HepG2 (cell line): Measurements from ENCODE around the gene CACNG4. TPM values are rescaled to one million over a fixed set of nuclear protein-coding genes. Genes with fewer than 3 reads are reported as not detected.

Experiments used
- ATAC-seq: fragments of 200-7000 bp; cut with Tn5 transposase; 3 replicates; pipeline ENCODE4 v1.9.1; 2020; ENCODE audit warnings: mild to moderate bottlenecking, moderate library complexity
- BruUV-seq: library from RNA; stranded (reverse); fragments of 400-500 nt; replicated peaks from 2 replicates; lab custom pipeline; 2021; lab: Mats Ljungman, UMichigan
- CTCF ChIA-PET: fragments of 300-600 bp; formaldehyde crosslinking; extraction: SDS; loops from one replicate; lab custom pipeline; 2021; ENCODE audit warnings: low total read pairs, inconsistent platforms, low intra/inter-chr PET ratio; lab: Yijun Ruan, JAX
- POLR2A ChIA-PET: fragments of 350-600 bp; sonication (Branson Sonifier 250); formaldehyde crosslinking; loops from one replicate; lab custom pipeline; 2020; ENCODE audit warnings: antibody characterized with exemption, inconsistent platforms; lab: Yijun Ruan, JAX
- DNase-seq: peaks from one replicate; pipeline ENCODE4 v3.0.0-alpha.2; 2015; ENCODE audit warnings: low spot score
- FAIRE-seq: peaks from 3 replicates; lab custom pipeline; 2011; peaks lifted over from hg19 to GRCh38; lab: Jason Lieb, UNC
- H2AFZ ChIP-seq: one replicate; pipeline ENCODE4 v1.6.1; 2011; ENCODE audit warnings: low read length, inconsistent platforms
- H3K27ac ChIP-seq: fragments of 300-600 bp; 3 replicates; pipeline ENCODE4 v1.8.0; 2011; ENCODE audit warnings: mixed run types, mild to moderate bottlenecking, mixed read lengths, low read length, inconsistent platforms; ENCODE audit not compliant: insufficient read depth; ENCODE audit errors: extremely low read length
- H3K27me3 ChIP-seq, 2 experiments: fragments of 200-600 bp in 1 of 2; 2 replicates in 1 of 2; 3 replicates in 1 of 2; pipeline versions ENCODE4 v1.6.0 to v1.8.0; 2011; ENCODE audit warnings: low read length in 2 of 2, mild to moderate bottlenecking in 2 of 2, moderate library complexity in 2 of 2, inconsistent platforms in 1 of 2; ENCODE audit not compliant: insufficient read depth in 2 of 2, control insufficient read depth in 1 of 2
- H3K36me3 ChIP-seq, 2 experiments: fragments of 200-600 bp in 1 of 2; replicated peaks in 1 of 2; 2 replicates in 1 of 2; 3 replicates in 1 of 2; pipeline versions ENCODE4 v1.5.1 to v1.8.0; 2011; ENCODE audit warnings: low read length in 2 of 2, inconsistent platforms in 1 of 2; ENCODE audit not compliant: insufficient read depth in 2 of 2, control insufficient read depth in 1 of 2
- H3K4me1 ChIP-seq: 2 replicates; pipeline ENCODE4 v1.5.1; 2012; ENCODE audit warnings: low read length, inconsistent platforms; ENCODE audit not compliant: insufficient read depth
- H3K4me2 ChIP-seq: 2 replicates; pipeline ENCODE4 v1.6.0; 2011; ENCODE audit warnings: low read depth, low read length, inconsistent platforms
- H3K4me3 ChIP-seq, 3 experiments: fragments of 200-600 bp in 1 of 3; sonication (generic), shearing (Covaris generic) in 1 of 3; replicated peaks in 1 of 3; 2 replicates each; pipeline ENCODE4 v1.5.1; 2011 to 2016; ENCODE audit warnings: low read length in 3 of 3, inconsistent platforms in 2 of 3, low read depth in 2 of 3, mild to moderate bottlenecking in 2 of 3, control low read depth in 1 of 3, mixed read lengths in 1 of 3; ENCODE audit not compliant: insufficient read depth in 1 of 3
- H3K79me2 ChIP-seq: one replicate; pipeline ENCODE4 v1.6.1; 2011; ENCODE audit warnings: low read length, inconsistent platforms; ENCODE audit not compliant: insufficient read depth
- H3K9ac ChIP-seq: 2 replicates; pipeline ENCODE4 v1.6.0; 2011; ENCODE audit warnings: mild to moderate bottlenecking, low read depth, low read length, inconsistent platforms; ENCODE audit not compliant: insufficient read depth
- H3K9me3 ChIP-seq: 2 replicates; pipeline ENCODE4 v1.5.1; 2012; ENCODE audit warnings: mild to moderate bottlenecking, low read length
- H4K20me1 ChIP-seq: 2 replicates; pipeline ENCODE4 v1.6.0; 2011; ENCODE audit warnings: inconsistent platforms, mild to moderate bottlenecking, low read length, moderate library complexity; ENCODE audit not compliant: insufficient read depth
- ATF7 ChIP-seq, 2 experiments: fragments of 450-650 bp in 1 of 2; sonication (generic) in 1 of 2; formaldehyde crosslinking in 1 of 2; IDR thresholded peaks; 2 replicates each; pipeline versions ENCODE4 v1.4.0 to v1.6.1; 2016 to 2020; ENCODE audit warnings: antibody characterized with exemption in 1 of 2, mild to moderate bottlenecking in 1 of 2, missing genetic modification reagents in 1 of 2
- TEF ChIP-seq: sonication (generic); formaldehyde crosslinking; IDR thresholded peaks from 2 replicates; pipeline ENCODE4 v1.5.0; 2020; ENCODE audit warnings: missing genetic modification reagents
- ZNF441 ChIP-seq: sonication (generic); formaldehyde crosslinking; IDR thresholded peaks from 2 replicates; pipeline ENCODE4 v1.7.0; 2021; ENCODE audit warnings: missing genetic modification reagents, borderline replicate concordance
- WGBS: methylation state at CpG from one replicate; pipeline ENCODE4 v1.1.6; 2017; ENCODE audit warnings: low lambda C conversion rate; 5-methylcytosine and 5-hydroxymethylcytosine counted together
- in situ Hi-C: cut with HindIII; loops from 2 replicates; pipeline ENCODE4 v1.10.0; 2017; ENCODE audit warnings: low pct_unique_long_range_greater_than_20kb; ENCODE audit not compliant: extremely low pct_ligation_motif_present
- intact Hi-C: fragments of 100-400 bp; cut with micrococcal nuclease; formaldehyde crosslinking; loops from one replicate; pipeline ENCODE4 v1.10.0; 2022; ENCODE audit not compliant: unreplicated experiment
- polyA plus RNA-seq, 8 experiments: library from polyadenylated mRNA; depleted of rRNA in 3 of 8; stranded (reverse) in 7 of 8; unstranded in 1 of 8; fragments of >200 nt; fragmentation: Illumina TruSeq in 4 of 8; extraction: Trizol in 4 of 8; gene quantifications; 2 replicates each; pipeline versions ENCODE4 v1.2.1 to v1.2.3, GENCODE V29; 2011 to 2016; ENCODE audit warnings: low read depth in 4 of 8, missing spikeins in 1 of 8, mixed read lengths in 1 of 8; ENCODE audit not compliant: insufficient read depth in 1 of 8
- total RNA-seq, 5 experiments: library from RNA; depleted of rRNA; stranded (reverse); fragments of >200 nt; fragmentation: Illumina TruSeq; extraction: Trizol; gene quantifications; 2 replicates each; pipeline ENCODE4 v1.2.3, GENCODE V29; 2016; ENCODE audit warnings: low read depth in 1 of 5
- TF ChIP-seq, protein P1 (sequence below): sonication (generic); formaldehyde crosslinking; conservative IDR thresholded peaks from 2 replicates; pipeline ENCODE4 v1.5.0; 2020; ENCODE audit warnings: missing genetic modification reagents

Gene CACNG4
- total and polyA plus RNA-seq, 2 of the 13 experiments (the other 11 are each of a cell fraction or from before 2014, with no cell fraction given): 0.09 TPM

DNA sequence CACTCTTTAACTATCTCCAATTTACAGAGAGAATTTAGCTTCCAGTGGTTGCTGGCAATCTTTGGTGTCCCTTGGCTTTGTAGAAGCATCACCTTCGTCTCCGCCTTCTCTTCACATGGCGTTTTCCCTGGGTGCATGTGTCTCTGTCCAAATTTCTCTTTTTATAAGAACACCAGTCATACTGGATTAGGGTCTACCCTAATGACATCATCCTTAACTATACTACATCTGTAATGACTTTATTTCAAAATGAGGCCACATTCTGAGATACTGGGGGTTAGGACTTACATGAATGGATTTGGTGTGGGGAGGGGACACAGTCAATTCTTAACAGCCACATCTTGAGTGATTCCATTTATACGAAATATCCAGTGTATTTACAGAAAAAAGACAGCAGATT, 22.2 kb downstream of the CACNG4 start:
- DNase-seq: no peak
- BruUV-seq: no TSS peak

GRCh38 chr17:66987059-66987616, 22.6 kb downstream of the CACNG4 start:
- Histone ChIP-seq H3K27ac (no peak overlapping the region), H3K4me3 (no peak overlapping the region), H3K79me2 (no peaks in the 10 kb centered on the region), H3K27me3 (peaks cover 9 to 78% of the 10 kb centered on the region in 2 experiments), H3K9ac (no peak overlapping the region), H4K20me1 (no peaks in the 10 kb centered on the region; the same call in 1 of the 2 replicates), H2AFZ (no peak overlapping the region), H3K36me3 (no peaks in the 10 kb centered on the region), H3K4me2 (no peak overlapping the region), H3K9me3 (no peaks in the 10 kb centered on the region), H3K4me1 (no peaks in the 10 kb centered on the region)
- DNase-seq: no peak
- TF ChIP-seq, protein P1, sequence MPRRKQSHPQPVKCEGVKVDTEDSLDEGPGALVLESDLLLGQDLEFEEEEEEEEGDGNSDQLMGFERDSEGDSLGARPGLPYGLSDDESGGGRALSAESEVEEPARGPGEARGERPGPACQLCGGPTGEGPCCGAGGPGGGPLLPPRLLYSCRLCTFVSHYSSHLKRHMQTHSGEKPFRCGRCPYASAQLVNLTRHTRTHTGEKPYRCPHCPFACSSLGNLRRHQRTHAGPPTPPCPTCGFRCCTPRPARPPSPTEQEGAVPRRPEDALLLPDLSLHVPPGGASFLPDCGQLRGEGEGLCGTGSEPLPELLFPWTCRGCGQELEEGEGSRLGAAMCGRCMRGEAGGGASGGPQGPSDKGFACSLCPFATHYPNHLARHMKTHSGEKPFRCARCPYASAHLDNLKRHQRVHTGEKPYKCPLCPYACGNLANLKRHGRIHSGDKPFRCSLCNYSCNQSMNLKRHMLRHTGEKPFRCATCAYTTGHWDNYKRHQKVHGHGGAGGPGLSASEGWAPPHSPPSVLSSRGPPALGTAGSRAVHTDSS (CRISPR knock-in tag): no peak
- TF ChIP-seq ZNF441 (CRISPR knock-in tag): no peak
- BruUV-seq: no TSS peak
- CTCF ChIA-PET: no interaction called here
- POLR2A ChIA-PET: no interaction called here
- 4% methylated on average over 2 of the region's 2 CpGs for WGBS
- FAIRE-seq: no peak
- in situ Hi-C loops: no loop called here
- intact Hi-C loops: no loop called here
- ATAC-seq: no peak

More for the DNA sequence above, 22.2 kb downstream of the CACNG4 start:
- in situ Hi-C loops: no loop called here
- no peaks in the 10 kb centered on the region; the same call in 1 of the 2 replicates for H4K20me1 ChIP-seq
- intact Hi-C loops: no loop called here
- no peaks in the 10 kb centered on the region for H3K36me3 ChIP-seq
- peaks cover 7 to 78% of the 10 kb centered on the region in 2 experiments for H3K27me3 ChIP-seq
- CTCF ChIA-PET: no interaction called here
- no peak overlapping the region for H3K4me2 ChIP-seq
- H3K27ac ChIP-seq: no peak overlapping the region
- H3K9me3 ChIP-seq: no peaks in the 10 kb centered on the region
- H3K79me2 ChIP-seq: no peaks in the 10 kb centered on the region
- TF ChIP-seq ATF7 (IDR thresholded peaks at IDR 0.05): peak; percentile 94
- TF ChIP-seq ATF7 (CRISPR knock-in tag; IDR thresholded peaks at IDR 0.05): no peak
- no peak for TF ChIP-seq TEF (CRISPR knock-in tag)
- H2AFZ ChIP-seq: no peak overlapping the region
- no peak overlapping the region for H3K4me3 ChIP-seq
- FAIRE-seq (no peak), ATAC-seq (no peak)
- 52% methylated on average over 4 of the region's 4 CpGs for WGBS
- POLR2A ChIA-PET: no interaction called here
- no peaks in the 10 kb centered on the region for H3K4me1 ChIP-seq
- H3K9ac ChIP-seq: no peak overlapping the region
